ENCODE results near the gene MYBPH.

The MYBPH gene

DNA sequence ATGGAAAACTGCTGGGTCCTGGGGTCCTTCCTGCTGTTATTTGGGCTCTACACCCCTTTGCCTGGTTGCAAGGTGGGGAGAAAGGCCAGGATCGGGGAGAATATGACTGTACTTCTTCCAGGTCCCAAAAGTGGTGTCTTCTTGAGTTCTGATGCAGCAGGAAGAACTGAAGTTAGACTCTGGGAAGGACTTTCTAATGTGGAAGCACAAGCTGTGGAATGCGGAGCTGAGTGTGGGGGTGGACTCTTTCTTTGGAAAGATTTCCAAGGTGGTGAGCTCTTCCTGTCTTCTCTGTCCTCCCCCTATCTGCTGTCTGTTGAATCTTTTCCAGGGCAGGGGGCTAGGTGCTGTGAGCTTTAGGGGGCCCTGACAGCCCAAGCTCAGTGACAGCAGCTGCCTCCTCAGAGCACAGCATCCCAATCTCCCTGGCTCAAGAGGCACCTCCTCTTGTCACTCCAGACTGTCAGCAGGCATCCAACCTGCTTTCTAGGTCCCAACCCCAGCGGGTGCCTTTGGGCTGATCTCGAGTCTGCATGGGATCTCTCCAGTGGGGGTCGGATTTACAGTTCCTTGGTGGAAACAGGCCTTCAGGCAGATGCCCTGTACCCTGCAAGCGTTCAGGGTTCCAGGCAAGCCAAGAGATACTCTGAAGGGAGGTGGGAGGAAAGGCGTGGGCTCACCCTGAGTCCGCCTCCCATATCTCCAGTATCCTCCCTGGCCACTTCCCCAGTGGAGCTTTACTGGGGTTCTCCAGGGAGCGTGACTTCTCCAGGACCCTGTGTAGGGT lies 24.9 kb downstream of the MYBPH start:
- Histone ChIP-seq H3K4me1 (ENCODE audit: control insufficient read depth, low read depth, low read length) (peaks cover 53% of the 10 kb centered on the region), H3K56ac (ENCODE audit: low read length) (peak overlapping the region; percentile 69), H3K18ac (ENCODE audit: low read length) (peak overlapping the region; percentile 31), H3K23ac (ENCODE audit: low read length) (peak overlapping the region; percentile 90), H2BK120ac (ENCODE audit: low read depth, low read length) (peak overlapping the region; percentile 38), H2AK5ac (ENCODE audit: low read length) (peak overlapping the region; percentile 93), H3K27me3 (ENCODE audit: insufficient read depth, low read length, poor library complexity) (no peaks in the 10 kb centered on the region), H3K4me2 (ENCODE audit: low read length) (no peak overlapping the region), H4K5ac (ENCODE audit: low read length) (no peak overlapping the region), H3K36me3 (ENCODE audit: control insufficient read depth, insufficient read depth, low read length) (no peaks in the 10 kb centered on the region), H2BK5ac (ENCODE audit: low read length) (peak overlapping the region; percentile 47), H3K9ac (ENCODE audit: low read length) (no peak overlapping the region), H3K79me1 (ENCODE audit: low read length) (peaks cover 7% of the 10 kb centered on the region), H2BK15ac (replicated peaks; ENCODE audit: low read depth) (no peak overlapping the region), H3K4ac (ENCODE audit: low read depth, low read length) (peak overlapping the region; percentile 6), H4K8ac (ENCODE audit: low read depth, low read length) (no peak overlapping the region), H3K27ac (ENCODE audit: low read depth, low read length) (peak overlapping the region; percentile 82), H3K79me2 (ENCODE audit: control insufficient read depth, insufficient read depth, low read length) (no peaks in the 10 kb centered on the region), H3K4me3 (ENCODE audit: low read length) (no peak overlapping the region)
- no CpG with 5 or more reads among the region's 9 CpGs for WGBS (ENCODE audit: extremely low coverage, insufficient coverage, low lambda C conversion rate)
- peak; percentile 58 for DNase-seq

DNA sequence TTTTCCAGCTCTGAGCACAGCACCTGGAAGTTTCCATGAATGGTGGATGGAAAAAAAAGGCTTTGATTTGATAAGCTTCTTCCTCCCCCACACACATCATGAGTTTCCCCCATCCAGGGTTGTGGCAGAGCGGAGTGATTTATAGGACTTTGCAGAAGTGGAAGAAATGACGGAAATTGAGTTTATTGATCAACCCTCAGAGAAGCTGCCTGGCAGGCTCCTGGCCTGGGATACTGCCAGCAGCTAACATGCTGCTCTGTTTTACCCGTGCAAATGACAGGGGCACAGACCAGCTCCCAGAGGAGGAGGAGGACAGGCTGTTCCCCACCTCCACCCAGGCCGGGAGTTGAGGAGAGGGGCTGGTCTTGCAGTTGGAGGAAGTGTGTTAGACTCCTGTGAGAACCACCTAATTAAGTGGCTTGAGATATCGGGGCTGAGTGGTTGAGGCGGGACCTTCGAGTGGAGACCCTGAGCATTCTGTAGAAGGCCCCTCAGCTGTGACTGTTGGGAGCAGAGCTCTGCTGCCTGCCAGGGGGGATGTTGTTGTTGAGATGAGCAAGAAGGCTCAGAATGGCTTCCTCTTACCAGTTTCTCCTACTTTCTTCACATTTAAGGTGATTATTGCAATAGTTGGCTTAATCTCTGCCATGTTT lies 26.3 kb downstream of the MYBPH start:
- H4K5ac ChIP-seq (ENCODE audit: low read length): no peak overlapping the region
- no peak overlapping the region for H3K9ac ChIP-seq (ENCODE audit: low read length)
- no peak overlapping the region for H2BK120ac ChIP-seq (ENCODE audit: low read depth, low read length)
- no peak overlapping the region for H4K8ac ChIP-seq (ENCODE audit: low read depth, low read length)
- H3K56ac ChIP-seq (ENCODE audit: low read length): peak overlapping the region; percentile 29
- no peak overlapping the region for H3K4me3 ChIP-seq (ENCODE audit: low read length)
- H3K4me1 ChIP-seq (ENCODE audit: control insufficient read depth, low read depth, low read length): peaks cover 43% of the 10 kb centered on the region
- H2AK5ac ChIP-seq (ENCODE audit: low read length): no peak overlapping the region
- H2BK5ac ChIP-seq (ENCODE audit: low read length): no peak overlapping the region
- H3K36me3 ChIP-seq (ENCODE audit: control insufficient read depth, insufficient read depth, low read length): no peaks in the 10 kb centered on the region
- peaks cover 7% of the 10 kb centered on the region for H3K79me1 ChIP-seq (ENCODE audit: low read length)
- H3K4me2 ChIP-seq (ENCODE audit: low read length): no peak overlapping the region
- no peak overlapping the region for H3K23ac ChIP-seq (ENCODE audit: low read length)
- no peaks in the 10 kb centered on the region for H3K79me2 ChIP-seq (ENCODE audit: control insufficient read depth, insufficient read depth, low read length)
- no peak overlapping the region for H2BK15ac ChIP-seq (replicated peaks; ENCODE audit: low read depth)
- DNase-seq: peak; percentile 65
- peak overlapping the region; percentile 15 for H3K27ac ChIP-seq (ENCODE audit: low read depth, low read length)
- no peaks in the 10 kb centered on the region for H3K27me3 ChIP-seq (ENCODE audit: insufficient read depth, low read length, poor library complexity)
- no peak overlapping the region for H3K4ac ChIP-seq (ENCODE audit: low read depth, low read length)
- H3K18ac ChIP-seq (ENCODE audit: low read length): peak overlapping the region; percentile 7
- no CpG with 5 or more reads among the region's 7 CpGs for WGBS (ENCODE audit: extremely low coverage, insufficient coverage, low lambda C conversion rate)

DNA sequence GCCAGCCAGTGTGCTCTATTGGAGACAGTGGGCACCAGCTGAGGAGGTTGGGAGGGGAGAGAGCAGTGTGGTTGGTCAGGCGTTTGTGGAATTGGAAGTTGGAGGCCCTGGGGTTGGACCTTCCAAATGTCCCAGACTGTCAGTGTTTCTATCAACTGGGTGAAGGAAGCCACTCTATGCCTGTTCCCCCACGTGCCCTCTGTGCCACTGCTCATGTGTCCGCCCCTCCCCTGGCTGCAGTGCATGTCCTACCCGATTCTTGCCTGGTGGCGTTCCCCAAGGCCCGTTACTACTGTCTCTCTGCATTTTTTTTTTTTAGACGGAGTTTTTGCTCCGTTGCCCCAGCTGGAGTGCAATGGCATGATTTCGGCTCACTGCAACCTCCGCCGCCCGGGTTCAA lies 27.0 kb downstream of the MYBPH start:
- Histone ChIP-seq H3K23ac (ENCODE audit: low read length) (no peak overlapping the region), H3K18ac (ENCODE audit: low read length) (no peak overlapping the region), H2BK120ac (ENCODE audit: low read depth, low read length) (no peak overlapping the region), H3K27me3 (ENCODE audit: insufficient read depth, low read length, poor library complexity) (no peaks in the 10 kb centered on the region), H2AK5ac (ENCODE audit: low read length) (no peak overlapping the region), H2BK15ac (replicated peaks; ENCODE audit: low read depth) (no peak overlapping the region), H3K4me2 (ENCODE audit: low read length) (no peak overlapping the region), H4K8ac (ENCODE audit: low read depth, low read length) (no peak overlapping the region), H2BK5ac (ENCODE audit: low read length) (peak overlapping the region; percentile 38), H3K79me1 (ENCODE audit: low read length) (peaks cover 7% of the 10 kb centered on the region), H3K79me2 (ENCODE audit: control insufficient read depth, insufficient read depth, low read length) (no peaks in the 10 kb centered on the region), H3K36me3 (ENCODE audit: control insufficient read depth, insufficient read depth, low read length) (no peaks in the 10 kb centered on the region), H3K9ac (ENCODE audit: low read length) (no peak overlapping the region), H4K5ac (ENCODE audit: low read length) (no peak overlapping the region), H3K4ac (ENCODE audit: low read depth, low read length) (peak overlapping the region; percentile 22), H3K4me1 (ENCODE audit: control insufficient read depth, low read depth, low read length) (peaks cover 38% of the 10 kb centered on the region), H3K27ac (ENCODE audit: low read depth, low read length) (no peak overlapping the region), H3K56ac (ENCODE audit: low read length) (peak overlapping the region; percentile 60), H3K4me3 (ENCODE audit: low read length) (no peak overlapping the region)
- DNase-seq: no peak
- no CpG with 5 or more reads among the region's 12 CpGs for WGBS (ENCODE audit: extremely low coverage, insufficient coverage, low lambda C conversion rate)

DNA sequence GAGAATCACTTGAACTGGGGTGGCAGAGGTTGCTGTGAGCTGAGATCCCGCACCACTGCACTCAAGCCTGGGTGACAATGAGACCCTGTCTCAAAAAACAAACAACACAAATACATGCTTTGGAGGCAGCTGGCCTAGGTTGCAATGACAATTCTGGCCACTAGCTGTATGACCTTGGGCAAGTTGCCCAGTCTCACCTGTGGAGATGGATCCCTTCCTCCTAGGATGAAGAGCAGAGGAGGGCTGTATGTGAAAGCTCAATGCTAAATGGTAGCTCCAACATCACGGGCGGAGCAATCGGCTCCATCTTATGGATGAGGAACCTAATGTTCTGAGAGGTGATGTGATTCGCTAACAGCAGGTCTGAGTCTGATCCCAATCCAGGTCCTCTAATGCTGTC lies 27.5 kb downstream of the MYBPH start:
- Histone ChIP-seq H3K23ac (ENCODE audit: low read length) (no peak overlapping the region), H3K9ac (ENCODE audit: low read length) (no peak overlapping the region), H3K4me3 (ENCODE audit: low read length) (no peak overlapping the region), H3K4me1 (ENCODE audit: control insufficient read depth, low read depth, low read length) (peaks cover 34% of the 10 kb centered on the region), H4K8ac (ENCODE audit: low read depth, low read length) (no peak overlapping the region), H2BK120ac (ENCODE audit: low read depth, low read length) (no peak overlapping the region), H2AK5ac (ENCODE audit: low read length) (no peak overlapping the region), H3K4me2 (ENCODE audit: low read length) (no peak overlapping the region), H2BK5ac (ENCODE audit: low read length) (peak overlapping the region; percentile 38), H3K27me3 (ENCODE audit: insufficient read depth, low read length, poor library complexity) (no peaks in the 10 kb centered on the region), H3K79me2 (ENCODE audit: control insufficient read depth, insufficient read depth, low read length) (no peaks in the 10 kb centered on the region), H2BK15ac (replicated peaks; ENCODE audit: low read depth) (no peak overlapping the region), H4K5ac (ENCODE audit: low read length) (no peak overlapping the region), H3K79me1 (ENCODE audit: low read length) (peaks cover 7% of the 10 kb centered on the region), H3K27ac (ENCODE audit: low read depth, low read length) (no peak overlapping the region), H3K4ac (ENCODE audit: low read depth, low read length) (no peak overlapping the region), H3K18ac (ENCODE audit: low read length) (no peak overlapping the region), H3K36me3 (ENCODE audit: control insufficient read depth, insufficient read depth, low read length) (no peaks in the 10 kb centered on the region), H3K56ac (ENCODE audit: low read length) (peak overlapping the region; percentile 60)
- DNase-seq: peak; percentile 70
- WGBS (ENCODE audit: extremely low coverage, insufficient coverage, low lambda C conversion rate): no CpG with 5 or more reads among the region's 5 CpGs

DNA sequence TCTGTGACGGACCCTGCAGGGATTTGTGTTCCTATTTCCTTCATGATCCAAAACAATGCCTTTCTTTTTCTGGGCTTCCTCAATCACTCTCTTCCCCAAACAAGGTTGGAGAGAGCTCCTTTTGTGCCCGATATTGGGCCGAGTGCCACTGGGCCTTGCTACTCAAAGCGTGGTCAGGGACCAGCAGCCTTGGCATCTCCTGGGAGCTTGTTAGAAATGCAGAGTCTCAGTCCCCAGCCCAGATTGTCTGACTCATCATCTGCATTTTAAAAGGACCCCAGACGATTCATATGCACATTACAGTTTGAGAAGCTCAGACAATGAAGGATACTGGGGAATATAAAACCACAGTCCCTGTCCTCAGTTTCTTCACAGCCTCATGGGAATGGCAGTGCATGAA lies 28.2 kb downstream of the MYBPH start:
- Histone ChIP-seq H3K27ac (ENCODE audit: low read depth, low read length) (peak overlapping the region; percentile 28), H3K4me1 (ENCODE audit: control insufficient read depth, low read depth, low read length) (peaks cover 32% of the 10 kb centered on the region)

More for the DNA sequence above, 28.2 kb downstream of the MYBPH start:
- peak overlapping the region; percentile 48 for H2BK5ac ChIP-seq (ENCODE audit: low read length)
- H3K4ac ChIP-seq (ENCODE audit: low read depth, low read length): peak overlapping the region; percentile 2
- peak overlapping the region; percentile 76 for H3K56ac ChIP-seq (ENCODE audit: low read length)
- no peaks in the 10 kb centered on the region for H3K79me2 ChIP-seq (ENCODE audit: control insufficient read depth, insufficient read depth, low read length)
- no CpG with 5 or more reads among the region's 5 CpGs for WGBS (ENCODE audit: extremely low coverage, insufficient coverage, low lambda C conversion rate)
- no peak overlapping the region for H3K4me2 ChIP-seq (ENCODE audit: low read length)
- no peaks in the 10 kb centered on the region for H3K27me3 ChIP-seq (ENCODE audit: insufficient read depth, low read length, poor library complexity)
- no peak overlapping the region for H2AK5ac ChIP-seq (ENCODE audit: low read length)
- H2BK15ac ChIP-seq (replicated peaks; ENCODE audit: low read depth): no peak overlapping the region
- H3K4me3 ChIP-seq (ENCODE audit: low read length): no peak overlapping the region
- peaks cover 7% of the 10 kb centered on the region for H3K79me1 ChIP-seq (ENCODE audit: low read length)
- no peak overlapping the region for H3K23ac ChIP-seq (ENCODE audit: low read length)
- no peak for DNase-seq
- H3K18ac ChIP-seq (ENCODE audit: low read length): no peak overlapping the region
- H4K8ac ChIP-seq (ENCODE audit: low read depth, low read length): no peak overlapping the region
- no peaks in the 10 kb centered on the region for H3K36me3 ChIP-seq (ENCODE audit: control insufficient read depth, insufficient read depth, low read length)
- H3K9ac ChIP-seq (ENCODE audit: low read length): no peak overlapping the region
- H4K5ac ChIP-seq (ENCODE audit: low read length): no peak overlapping the region
- H2BK120ac ChIP-seq (ENCODE audit: low read depth, low read length): no peak overlapping the region
